Astrocyte (in vitro differentiated cells and primary cell): ENCODE data around the gene COL19A1. TPM values are rescaled to one million over a fixed set of nuclear protein-coding genes. Genes with fewer than 3 reads are reported as not detected.

ENCODE experiments used
- DNase-seq: peaks from one replicate; pipeline ENCODE4 v3.0.0-alpha.2; 2010; ENCODE audit warnings: low read depth
- FAIRE-seq: peaks from 2 replicates; lab custom pipeline; 2011; peaks lifted over from hg19 to GRCh38; lab: Jason Lieb, UNC
- H2AFZ ChIP-seq: 2 replicates; pipeline ENCODE4 v1.6.0; 2012; ENCODE audit warnings: low read depth, low read length, inconsistent platforms
- H3K27ac ChIP-seq: 2 replicates; pipeline ENCODE4 v1.5.1; 2011; ENCODE audit warnings: low read depth, low read length, inconsistent platforms
- H3K27me3 ChIP-seq: 2 replicates; pipeline ENCODE4 v1.6.0; 2011; ENCODE audit warnings: low read length, inconsistent platforms; ENCODE audit not compliant: insufficient read depth
- H3K36me3 ChIP-seq: 2 replicates; pipeline ENCODE4 v1.5.1; 2011; ENCODE audit warnings: low read length, inconsistent platforms; ENCODE audit not compliant: insufficient read depth
- H3K4me1 ChIP-seq: 2 replicates; pipeline ENCODE4 v1.5.1; 2011; ENCODE audit warnings: low read length, inconsistent platforms; ENCODE audit not compliant: insufficient read depth
- H3K4me2 ChIP-seq: 2 replicates; pipeline ENCODE4 v1.6.0; 2012; ENCODE audit warnings: low read length, inconsistent platforms
- H3K4me3 ChIP-seq: 2 replicates; pipeline ENCODE4 v1.5.1; 2011; ENCODE audit warnings: low read depth, mild to moderate bottlenecking, low read length, inconsistent platforms; ENCODE audit not compliant: insufficient read depth
- H3K79me2 ChIP-seq: 2 replicates; pipeline ENCODE4 v1.6.0; 2012; ENCODE audit warnings: mild to moderate bottlenecking, low read length, inconsistent platforms; ENCODE audit not compliant: insufficient read depth
- H3K9ac ChIP-seq: 2 replicates; pipeline ENCODE4 v1.6.0; 2012; ENCODE audit warnings: mild to moderate bottlenecking, low read length, inconsistent platforms
- H3K9me3 ChIP-seq: 2 replicates; pipeline ENCODE4 v1.5.1; 2012; ENCODE audit warnings: low read depth, mild to moderate bottlenecking, low read length, inconsistent platforms; ENCODE audit not compliant: insufficient read depth
- H4K20me1 ChIP-seq: 2 replicates; pipeline ENCODE4 v1.6.0; 2012; ENCODE audit warnings: low read length, inconsistent platforms; ENCODE audit not compliant: insufficient read depth
- H3K27ac Mint-ChIP-seq: one replicate; pipeline ENCODE4 v1.8.0; 2021; ENCODE audit warnings: mild to moderate bottlenecking, mixed read lengths; ENCODE audit not compliant: unreplicated experiment
- H3K27me3 Mint-ChIP-seq: one replicate; pipeline ENCODE4 v1.8.0; 2021; ENCODE audit warnings: low read depth, mixed read lengths; ENCODE audit not compliant: unreplicated experiment
- H3K36me3 Mint-ChIP-seq: one replicate; pipeline ENCODE4 v1.8.0; 2021; ENCODE audit warnings: low read depth, mixed read lengths; ENCODE audit not compliant: unreplicated experiment
- H3K4me1 Mint-ChIP-seq: one replicate; pipeline ENCODE4 v1.8.0; 2021; ENCODE audit warnings: low read depth, mixed read lengths; ENCODE audit not compliant: unreplicated experiment
- H3K4me3 Mint-ChIP-seq: one replicate; pipeline ENCODE4 v1.8.0; 2021; ENCODE audit warnings: mild to moderate bottlenecking, moderate library complexity, mixed read lengths; ENCODE audit not compliant: unreplicated experiment
- H3K9me3 Mint-ChIP-seq: one replicate; pipeline ENCODE4 v1.8.0; 2021; ENCODE audit warnings: mild to moderate bottlenecking, mixed read lengths; ENCODE audit not compliant: unreplicated experiment
- CTCF ChIP-seq: IDR thresholded peaks from 2 replicates; pipeline ENCODE4 v1.5.1; 2011; ENCODE audit warnings: low read depth, mild to moderate bottlenecking, inconsistent platforms, low read length, moderate library complexity; ENCODE audit not compliant: insufficient read depth
- EZH2 ChIP-seq: IDR thresholded peaks from 2 replicates; pipeline ENCODE4 v1.6.1; 2012; ENCODE audit warnings: mild to moderate bottlenecking, low read length, inconsistent platforms; ENCODE audit not compliant: insufficient read depth
- total RNA-seq: library from RNA; stranded (reverse); gene quantifications from 2 replicates; pipeline ENCODE4 v1.2.1, GENCODE V29; 2021

The COL19A1 gene
- total RNA-seq, 1 donor from 2014 or later, result 0.18 TPM

- Histone ChIP-seq H4K20me1 (no peaks in the 10 kb centered on the region), H3K79me2 (no peaks in the 10 kb centered on the region), H2AFZ (no peak overlapping the region), H3K4me1 (no peaks in the 10 kb centered on the region), H3K4me3 (no peak overlapping the region), H3K27me3 (no peaks in the 10 kb centered on the region), H3K27ac (no peak overlapping the region), H3K9me3 (no peaks in the 10 kb centered on the region), H3K4me2 (no peak overlapping the region), H3K9ac (no peak overlapping the region), H3K36me3 (no peaks in the 10 kb centered on the region)
- H3K9me3 Mint-ChIP-seq, result no peaks in the 10 kb centered on the region
- FAIRE-seq, result no peak
- no peak overlapping the region for H3K27ac Mint-ChIP-seq
- H3K36me3 Mint-ChIP-seq, result no peaks in the 10 kb centered on the region
- no peak for DNase-seq
- TF ChIP-seq EZH2 (no peak), CTCF (no peak)
- no peaks in the 10 kb centered on the region for H3K4me1 Mint-ChIP-seq
- H3K27me3 Mint-ChIP-seq, result no peaks in the 10 kb centered on the region
- no peak overlapping the region for H3K4me3 Mint-ChIP-seq
Measured at GRCh38 chr6:69852706-69853105, 13.7 kb upstream of the COL19A1 start.

GRCh38 chr6:69861986-69862385 lies 4.4 kb upstream of the COL19A1 start:
- Mint-ChIP-seq H3K36me3 (no peaks in the 10 kb centered on the region), H3K4me3 (no peak overlapping the region), H3K27ac (no peak overlapping the region), H3K27me3 (peaks cover 4% of the 10 kb centered on the region), H3K4me1 (peaks cover 9% of the 10 kb centered on the region), H3K9me3 (no peaks in the 10 kb centered on the region)
- Histone ChIP-seq H3K9me3 (no peaks in the 10 kb centered on the region), H3K27me3 (no peaks in the 10 kb centered on the region), H3K4me3 (no peak overlapping the region), H3K9ac (no peak overlapping the region), H3K79me2 (no peaks in the 10 kb centered on the region), H3K4me1 (peaks cover 10% of the 10 kb centered on the region), H2AFZ (no peak overlapping the region), H4K20me1 (no peaks in the 10 kb centered on the region), H3K36me3 (no peaks in the 10 kb centered on the region), H3K27ac (no peak overlapping the region), H3K4me2 (no peak overlapping the region)
- FAIRE-seq, result no peak
- no peak for TF ChIP-seq CTCF
- no peak for TF ChIP-seq EZH2
- no peak for DNase-seq

- Mint-ChIP-seq H3K27me3 (peaks cover 14% of the 10 kb centered on the region), H3K9me3 (no peaks in the 10 kb centered on the region), H3K4me3 (no peak overlapping the region), H3K36me3 (no peaks in the 10 kb centered on the region), H3K4me1 (peaks cover 9% of the 10 kb centered on the region), H3K27ac (no peak overlapping the region)
- Histone ChIP-seq H3K4me3 (no peak overlapping the region), H4K20me1 (no peaks in the 10 kb centered on the region), H3K79me2 (no peaks in the 10 kb centered on the region), H3K36me3 (no peaks in the 10 kb centered on the region), H2AFZ (no peak overlapping the region), H3K9ac (no peak overlapping the region), H3K27me3 (peaks cover 2% of the 10 kb centered on the region), H3K4me1 (peaks cover 10% of the 10 kb centered on the region), H3K4me2 (no peak overlapping the region), H3K9me3 (no peaks in the 10 kb centered on the region), H3K27ac (no peak overlapping the region)
- DNase-seq (no peak), FAIRE-seq (no peak)
- TF ChIP-seq CTCF, result no peak
- TF ChIP-seq EZH2, result no peak
Measured at GRCh38 chr6:69863766-69864165, 2.6 kb upstream of the COL19A1 start.
